Keratinocyte (primary cell): Measurements from ENCODE around the gene SETD1B. TPM values are rescaled to one million over a fixed set of nuclear protein-coding genes. Genes with fewer than 3 reads are reported as not detected.

Experiments used
- DNase-seq: peaks from one replicate; pipeline ENCODE4 v3.0.0-alpha.2; 2011; ENCODE audit warnings: low read depth, missing footprints, low spot score
- FAIRE-seq: peaks from 2 replicates; lab custom pipeline; 2011; peaks lifted over from hg19 to GRCh38; lab: Jason Lieb, UNC
- H2AFZ ChIP-seq: 2 replicates; pipeline ENCODE4 v1.6.0; 2012; ENCODE audit warnings: low read length, control low read depth, inconsistent platforms; ENCODE audit not compliant: control insufficient read depth
- H3K27ac ChIP-seq: 2 replicates; pipeline ENCODE4 v1.5.1; 2011; ENCODE audit warnings: low read length; ENCODE audit not compliant: control insufficient read depth, insufficient read depth
- H3K27me3 ChIP-seq: 3 replicates; pipeline ENCODE4 v1.6.0; 2011; ENCODE audit warnings: low read length; ENCODE audit not compliant: control insufficient read depth, insufficient read depth; ENCODE audit errors: extremely low read depth
- H3K36me3 ChIP-seq, 2 experiments: 2 replicates in 1 of 2; 3 replicates in 1 of 2; pipeline ENCODE4 v1.5.1; 2011; ENCODE audit warnings: low read length in 2 of 2, mild to moderate bottlenecking in 1 of 2; ENCODE audit not compliant: control insufficient read depth in 2 of 2, insufficient read depth in 2 of 2; ENCODE audit errors: extremely low read depth in 1 of 2
- H3K4me1 ChIP-seq: 3 replicates; pipeline ENCODE4 v1.5.1; 2011; ENCODE audit warnings: low read length; ENCODE audit not compliant: control insufficient read depth, insufficient read depth; ENCODE audit errors: extremely low read depth
- H3K4me2 ChIP-seq: 3 replicates; pipeline ENCODE4 v1.6.0; 2011; ENCODE audit warnings: low read depth, low read length; ENCODE audit not compliant: control insufficient read depth, insufficient read depth; ENCODE audit errors: extremely low read depth
- H3K4me3 ChIP-seq, 3 experiments: fragments of 200-600 bp in 1 of 3; sonication (generic) in 1 of 3; 2 replicates in 2 of 3; 3 replicates in 1 of 3; pipeline ENCODE4 v1.5.1; 2011 to 2016; ENCODE audit warnings: low read length in 3 of 3, mild to moderate bottlenecking in 3 of 3, control low read depth in 2 of 3, inconsistent platforms in 1 of 3, low read depth in 1 of 3, mixed read lengths in 1 of 3, mixed run types in 1 of 3, moderate library complexity in 1 of 3; ENCODE audit not compliant: control insufficient read depth in 2 of 3, insufficient read depth in 2 of 3; ENCODE audit errors: extremely low read depth in 1 of 3
- H3K79me2 ChIP-seq: 2 replicates; pipeline ENCODE4 v1.6.0; 2012; ENCODE audit warnings: low read length; ENCODE audit not compliant: control insufficient read depth, insufficient read depth
- H3K9ac ChIP-seq: 3 replicates; pipeline ENCODE4 v1.6.0; 2011; ENCODE audit warnings: low read length; ENCODE audit not compliant: control insufficient read depth, insufficient read depth; ENCODE audit errors: extremely low read depth
- H3K9me1 ChIP-seq: 3 replicates; pipeline ENCODE4 v1.6.0; 2011; ENCODE audit warnings: low read length; ENCODE audit not compliant: control insufficient read depth, insufficient read depth; ENCODE audit errors: extremely low read depth
- H3K9me3 ChIP-seq: 2 replicates; pipeline ENCODE4 v1.5.1; 2012; ENCODE audit warnings: low read depth, low read length; ENCODE audit not compliant: control insufficient read depth
- H4K20me1 ChIP-seq: 3 replicates; pipeline ENCODE4 v1.6.0; 2011; ENCODE audit warnings: low read length; ENCODE audit not compliant: control insufficient read depth, insufficient read depth; ENCODE audit errors: extremely low read depth
- EZH2 ChIP-seq: IDR thresholded peaks from one replicate; pipeline ENCODE4 v1.6.1; 2012; ENCODE audit warnings: inconsistent platforms, mild to moderate bottlenecking, low read length, moderate library complexity
- dilution Hi-C: fragments of 300-500 bp; cut with MboI; formaldehyde crosslinking; loops from one replicate; pipeline ENCODE4 v1.7.0; 2020; ENCODE audit warnings: low sequenced_read_pairs; ENCODE audit not compliant: extremely low pct_ligation_motif_present
- polyA plus RNA-seq, 5 experiments: library from polyadenylated mRNA; depleted of rRNA in 3 of 5; stranded (reverse) in 3 of 5; stranded (forward) in 1 of 5; unstranded in 1 of 5; fragments of >200 nt; gene quantifications; 1 replicate in 1 of 5; 2 replicates in 3 of 5; 3 replicates in 1 of 5; pipeline versions ENCODE4 v1.2.1 to v1.2.3, GENCODE V29; 2011 to 2012; ENCODE audit warnings: missing spikeins in 2 of 5, low read depth in 1 of 5, low replicate concordance in 1 of 5
- TF ChIP-seq, protein P1 (sequence below), 3 experiments: IDR thresholded peaks in 1 of 3; conservative IDR thresholded peaks in 1 of 3; optimal IDR thresholded peaks in 1 of 3; 2 replicates in 2 of 3; 3 replicates in 1 of 3; pipeline versions ENCODE3 to v1.5.1; 2011; ENCODE audit warnings: low read length in 3 of 3, mild to moderate bottlenecking in 3 of 3, moderate library complexity in 2 of 3, control low read depth in 1 of 3, inconsistent platforms in 1 of 3; ENCODE audit not compliant: insufficient read depth in 2 of 3; ENCODE audit errors: extremely low read depth in 1 of 3

Gene SETD1B
- polyA plus RNA-seq, 1 donor (not counting 4 experiments of a cell fraction or from before 2014, with no cell fraction given), result 0.72 TPM

- Histone ChIP-seq H3K4me3 (no peak overlapping the region), H3K4me1 (peaks cover 7% of the 10 kb centered on the region), H3K36me3 (peaks cover 2 to 3% of the 10 kb centered on the region in 2 experiments), H2AFZ (no peak overlapping the region), H3K9ac (no peak overlapping the region), H3K4me2 (no peak overlapping the region), H3K9me3 (no peaks in the 10 kb centered on the region), H3K9me1 (no peaks in the 10 kb centered on the region), H3K27me3 (no peaks in the 10 kb centered on the region), H3K27ac (no peak overlapping the region), H4K20me1 (no peaks in the 10 kb centered on the region), H3K79me2 (no peaks in the 10 kb centered on the region)
- no peak for FAIRE-seq
- no peak for TF ChIP-seq EZH2
- TF ChIP-seq, protein P1, sequence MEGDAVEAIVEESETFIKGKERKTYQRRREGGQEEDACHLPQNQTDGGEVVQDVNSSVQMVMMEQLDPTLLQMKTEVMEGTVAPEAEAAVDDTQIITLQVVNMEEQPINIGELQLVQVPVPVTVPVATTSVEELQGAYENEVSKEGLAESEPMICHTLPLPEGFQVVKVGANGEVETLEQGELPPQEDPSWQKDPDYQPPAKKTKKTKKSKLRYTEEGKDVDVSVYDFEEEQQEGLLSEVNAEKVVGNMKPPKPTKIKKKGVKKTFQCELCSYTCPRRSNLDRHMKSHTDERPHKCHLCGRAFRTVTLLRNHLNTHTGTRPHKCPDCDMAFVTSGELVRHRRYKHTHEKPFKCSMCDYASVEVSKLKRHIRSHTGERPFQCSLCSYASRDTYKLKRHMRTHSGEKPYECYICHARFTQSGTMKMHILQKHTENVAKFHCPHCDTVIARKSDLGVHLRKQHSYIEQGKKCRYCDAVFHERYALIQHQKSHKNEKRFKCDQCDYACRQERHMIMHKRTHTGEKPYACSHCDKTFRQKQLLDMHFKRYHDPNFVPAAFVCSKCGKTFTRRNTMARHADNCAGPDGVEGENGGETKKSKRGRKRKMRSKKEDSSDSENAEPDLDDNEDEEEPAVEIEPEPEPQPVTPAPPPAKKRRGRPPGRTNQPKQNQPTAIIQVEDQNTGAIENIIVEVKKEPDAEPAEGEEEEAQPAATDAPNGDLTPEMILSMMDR (optimal IDR thresholded peaks at IDR 0.05 in 1 of 3, IDR thresholded peaks at IDR 0.05 in 1 of 3, conservative IDR thresholded peaks at IDR 0.05 in 1 of 3; ENCODE audit: extremely low read depth in 1 of 3, insufficient read depth in 2 of 3, low read length in 3 of 3), result no peak
- DNase-seq, result no peak
- dilution Hi-C loops, result no loop called here
Measured at GRCh38 chr12:121766290-121767039, 37.3 kb upstream of the SETD1B start.

DNA sequence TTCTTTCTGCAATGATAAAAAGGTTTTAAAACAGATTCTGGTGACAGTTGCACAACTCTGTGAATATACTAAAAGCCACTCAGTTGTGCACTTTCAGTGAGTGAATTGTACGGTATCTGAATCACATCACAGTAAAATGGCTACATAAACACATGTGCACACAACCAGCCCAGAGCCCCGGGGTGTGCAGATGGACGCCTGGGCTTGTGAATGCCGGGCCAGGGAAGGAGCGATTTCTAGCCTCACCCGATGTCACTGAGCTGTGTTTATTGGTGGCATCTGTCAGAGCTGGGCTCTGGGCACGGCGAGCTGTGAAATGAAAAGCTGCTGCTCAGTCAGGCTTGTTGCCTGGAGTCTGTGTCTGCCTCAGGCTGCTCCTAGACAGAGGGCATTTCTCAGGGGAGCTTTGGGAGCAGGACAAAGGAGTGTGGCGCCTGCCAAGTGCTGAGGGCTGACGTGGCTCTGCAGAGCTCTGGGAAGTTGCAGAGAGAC is 36.2 kb upstream of the SETD1B start:
- peaks cover 0 to 3% of the 10 kb centered on the region in 2 experiments for H3K36me3 ChIP-seq
- H3K9me3 ChIP-seq, result no peaks in the 10 kb centered on the region
- no peak for FAIRE-seq
- no peaks in the 10 kb centered on the region for H4K20me1 ChIP-seq
- dilution Hi-C loops, result no loop called here
- no peak for DNase-seq
- H3K4me2 ChIP-seq, result no peak overlapping the region
- no peak overlapping the region for H3K27ac ChIP-seq
- no peaks in the 10 kb centered on the region for H3K9me1 ChIP-seq
- H3K79me2 ChIP-seq, result no peaks in the 10 kb centered on the region
- H3K4me3 ChIP-seq, result no peak overlapping the region
- no peak for TF ChIP-seq EZH2
- TF ChIP-seq, protein P1 (optimal IDR thresholded peaks at IDR 0.05 in 1 of 3, IDR thresholded peaks at IDR 0.05 in 1 of 3, conservative IDR thresholded peaks at IDR 0.05 in 1 of 3; ENCODE audit: extremely low read depth in 1 of 3, insufficient read depth in 2 of 3, low read length in 3 of 3), result no peak
- no peak overlapping the region for H2AFZ ChIP-seq
- H3K4me1 ChIP-seq, result peaks cover 7% of the 10 kb centered on the region
- no peak overlapping the region for H3K9ac ChIP-seq
- H3K27me3 ChIP-seq, result no peaks in the 10 kb centered on the region
